Right atrium auricular region (tissue), 2 donors: ENCODE results near the gene ITIH5. TPM values are rescaled to one million over a fixed set of nuclear protein-coding genes. Genes with fewer than 3 reads are reported as not detected.
"Not testable (repeated sequence)": the region's sequence is repeated elsewhere in the genome, so short reads cannot be mapped to it uniquely, and the experiment has no call there.

Experiments used
- DNase-seq: peaks from one replicate; pipeline ENCODE4 v3.0.0-alpha.2; 2019; ENCODE audit warnings: low spot score
- H3K27ac ChIP-seq, 2 donors: fragments of 200-600 bp; sonication (generic); 1 replicate in 1 of 2; 2 replicates in 1 of 2; pipeline ENCODE4 v1.5.1; 2016 to 2019
- H3K27me3 ChIP-seq, 2 donors: fragments of 200-600 bp; sonication (generic); one replicate each; pipeline versions ENCODE4 v1.5.1 to v1.6.0; 2017 to 2019
- H3K36me3 ChIP-seq: fragments of 200-600 bp; sonication (generic); one replicate; pipeline ENCODE4 v1.5.1; 2016
- H3K4me1 ChIP-seq, 2 donors: fragments of 200-600 bp; sonication (generic); one replicate each; pipeline versions ENCODE4 v1.5.1 to v1.6.0; 2017 to 2019
- H3K4me3 ChIP-seq, 2 donors: fragments of 200-600 bp; sonication (generic); 1 replicate in 1 of 2; 2 replicates in 1 of 2; pipeline ENCODE4 v1.5.1; 2017 to 2019; ENCODE audit warnings: mild to moderate bottlenecking in 1 of 2, moderate library complexity in 1 of 2
- H3K9me3 ChIP-seq, 2 donors: fragments of 200-600 bp; sonication (generic); one replicate each; pipeline ENCODE4 v1.5.1; 2019
- CTCF ChIP-seq, 2 donors: fragments of 200-600 bp; sonication (generic); IDR thresholded peaks; one replicate each; pipeline ENCODE4 v1.5.1; 2019; ENCODE audit warnings: antibody characterized with exemption in 2 of 2
- total RNA-seq, 2 donors: library from RNA; depleted of rRNA; stranded (reverse); fragments of >200 nt; gene quantifications; one replicate each; pipeline ENCODE4 v1.1.0, GENCODE V29; 2016

ITIH5 gene
- 1 to 10 TPM; 3.1 to 7.3 TPM for total RNA-seq

GRCh38 chr10:7666253-7667023 is at the start of gene ITIH5:
Gene ITIH5 (minus strand): TSS chr10:7666966. CDS start chr10:7666892, 74 bp downstream.
- Histone ChIP-seq H3K4me1 (peaks cover 0 to 16% of the 10 kb centered on the region in 2 donors), H3K9me3 (no peaks in the 10 kb centered on the region), H3K36me3 (no peaks in the 10 kb centered on the region), H3K4me3 (peak within 1 kb of the TSS; percentile 40 to 72), H3K27me3 (no peaks in the 10 kb centered on the region), H3K27ac (peak within 1 kb of the TSS in 1 of 2 donors; percentile 46)
- no peak for DNase-seq
- no peak for TF ChIP-seq CTCF (IDR thresholded peaks at IDR 0.05)

- Histone ChIP-seq H3K27ac (no peak overlapping the region), H3K4me3 (no peak overlapping the region), H3K36me3 (no peaks in the 10 kb centered on the region), H3K27me3 (no peaks in the 10 kb centered on the region), H3K4me1 (no peaks in the 10 kb centered on the region), H3K9me3 (no peaks in the 10 kb centered on the region)
- no peak for TF ChIP-seq CTCF (IDR thresholded peaks at IDR 0.05)
- no peak for DNase-seq
Observed at GRCh38 chr10:7715515-7715914, 48.7 kb upstream of the ITIH5 start.

GRCh38 chr10:7711075-7711474 is 44.3 kb upstream of the ITIH5 start:
- H3K27ac ChIP-seq, H3K27me3 ChIP-seq, H3K4me3 ChIP-seq, DNase-seq, H3K9me3 ChIP-seq, H3K4me1 ChIP-seq, H3K36me3 ChIP-seq: not testable (repeated sequence)

- no peaks in the 10 kb centered on the region for H3K36me3 ChIP-seq
- no peaks in the 10 kb centered on the region for H3K27me3 ChIP-seq
- H3K4me3 ChIP-seq = no peak overlapping the region
- H3K9me3 ChIP-seq = no peaks in the 10 kb centered on the region
- H3K27ac ChIP-seq = no peak overlapping the region
- H3K4me1 ChIP-seq = no peaks in the 10 kb centered on the region
- TF ChIP-seq CTCF (IDR thresholded peaks at IDR 0.05) = no peak
- no peak for DNase-seq
Observed at GRCh38 chr10:7710446-7710845, 43.7 kb upstream of the ITIH5 start.

GRCh38 chr10:7708832-7709231 is 42.1 kb upstream of the ITIH5 start:
- no peak for DNase-seq
- no peak overlapping the region for H3K27ac ChIP-seq
- no peaks in the 10 kb centered on the region for H3K4me1 ChIP-seq
- no peak overlapping the region for H3K4me3 ChIP-seq
- no peaks in the 10 kb centered on the region for H3K36me3 ChIP-seq
- no peak for TF ChIP-seq CTCF (IDR thresholded peaks at IDR 0.05)
- no peaks in the 10 kb centered on the region for H3K27me3 ChIP-seq
- H3K9me3 ChIP-seq = no peaks in the 10 kb centered on the region

GRCh38 chr10:7707858-7708622 is 41.3 kb upstream of the ITIH5 start:
- Histone ChIP-seq H3K4me3 (no peak overlapping the region), H3K4me1 (no peaks in the 10 kb centered on the region), H3K27me3 (no peaks in the 10 kb centered on the region), H3K9me3 (no peaks in the 10 kb centered on the region), H3K36me3 (no peaks in the 10 kb centered on the region), H3K27ac (no peak overlapping the region)
- TF ChIP-seq CTCF (IDR thresholded peaks at IDR 0.05) = no peak
- DNase-seq = no peak
